IPS-15b (cell line): ENCODE results near the gene NXPE4.

ENCODE experiments used
- H3K27me3 ChIP-seq: one replicate; pipeline ENCODE4 v1.6.1; 2013; ENCODE audit warnings: low read length; ENCODE audit not compliant: control insufficient read depth, insufficient read depth
- H3K36me3 ChIP-seq: one replicate; pipeline ENCODE4 v1.6.1; 2013; ENCODE audit warnings: low read length; ENCODE audit not compliant: control insufficient read depth, insufficient read depth
- H3K4me1 ChIP-seq: one replicate; pipeline ENCODE4 v1.6.1; 2013; ENCODE audit warnings: mild to moderate bottlenecking, low read length; ENCODE audit not compliant: control insufficient read depth, insufficient read depth
- H3K4me3 ChIP-seq: one replicate; pipeline ENCODE4 v1.5.1; 2013; ENCODE audit warnings: low read depth, low read length
- H3K9ac ChIP-seq: one replicate; pipeline ENCODE4 v1.6.1; 2013; ENCODE audit warnings: low read depth, mild to moderate bottlenecking, low read length
- H3K9me3 ChIP-seq: one replicate; pipeline ENCODE4 v1.6.1; 2013; ENCODE audit warnings: mild to moderate bottlenecking, low read length; ENCODE audit not compliant: control insufficient read depth, insufficient read depth

The NXPE4 gene

DNA sequence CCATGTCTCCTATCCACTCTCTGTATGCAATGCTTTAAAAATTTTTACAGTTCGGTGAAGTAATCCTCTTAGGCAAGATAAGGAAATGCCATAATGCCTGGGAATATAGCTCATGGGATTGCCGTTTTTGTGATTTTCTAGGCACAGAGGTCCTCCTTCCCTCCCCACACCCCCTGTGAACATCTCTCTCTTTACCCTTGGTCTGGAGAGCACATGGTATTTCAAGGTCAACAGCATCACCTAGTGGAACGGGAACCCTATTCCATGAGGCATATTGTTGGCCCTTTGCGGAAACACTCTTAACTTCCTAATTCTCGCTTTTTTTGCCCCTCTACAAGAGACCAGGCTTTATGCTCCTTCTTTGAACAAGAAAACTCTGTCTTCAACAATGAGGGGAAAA is 8.8 kb downstream of the NXPE4 start:
- Histone ChIP-seq H3K36me3 (no peaks in the 10 kb centered on the region), H3K9ac (no peak overlapping the region), H3K9me3 (peaks cover 12% of the 10 kb centered on the region), H3K4me3 (no peak overlapping the region), H3K4me1 (no peaks in the 10 kb centered on the region), H3K27me3 (no peaks in the 10 kb centered on the region)

- Histone ChIP-seq H3K9ac (no peak overlapping the region), H3K36me3 (no peaks in the 10 kb centered on the region), H3K4me1 (peaks cover 3% of the 10 kb centered on the region), H3K9me3 (no peaks in the 10 kb centered on the region), H3K4me3 (no peak overlapping the region), H3K27me3 (no peaks in the 10 kb centered on the region)
Measured at GRCh38 chr11:114571712-114572111, 23.9 kb downstream of the NXPE4 start.

- Histone ChIP-seq H3K4me1 (peaks cover 12% of the 10 kb centered on the region), H3K4me3 (no peak overlapping the region), H3K9me3 (no peaks in the 10 kb centered on the region), H3K27me3 (no peaks in the 10 kb centered on the region), H3K9ac (no peak overlapping the region), H3K36me3 (no peaks in the 10 kb centered on the region)
Measured at GRCh38 chr11:114569801-114570200, 25.8 kb downstream of the NXPE4 start.

GRCh38 chr11:114566276-114566675 is 29.3 kb downstream of the NXPE4 start:
- no peak overlapping the region for H3K9ac ChIP-seq
- no peak overlapping the region for H3K4me3 ChIP-seq
- no peaks in the 10 kb centered on the region for H3K36me3 ChIP-seq
- H3K4me1 ChIP-seq = peaks cover 12% of the 10 kb centered on the region
- no peaks in the 10 kb centered on the region for H3K27me3 ChIP-seq
- H3K9me3 ChIP-seq = no peaks in the 10 kb centered on the region

GRCh38 chr11:114564831-114565230 is 30.8 kb downstream of the NXPE4 start:
- H3K27me3 ChIP-seq = no peaks in the 10 kb centered on the region
- H3K4me3 ChIP-seq = no peak overlapping the region
- no peaks in the 10 kb centered on the region for H3K36me3 ChIP-seq
- no peak overlapping the region for H3K9ac ChIP-seq
- peaks cover 12% of the 10 kb centered on the region for H3K4me1 ChIP-seq
- H3K9me3 ChIP-seq = no peaks in the 10 kb centered on the region

- Histone ChIP-seq H3K9me3 (no peaks in the 10 kb centered on the region), H3K27me3 (no peaks in the 10 kb centered on the region), H3K4me1 (peaks cover 14% of the 10 kb centered on the region), H3K4me3 (no peak overlapping the region), H3K36me3 (no peaks in the 10 kb centered on the region), H3K9ac (no peak overlapping the region)
Measured at GRCh38 chr11:114563077-114563476, 32.5 kb downstream of the NXPE4 start.

- Histone ChIP-seq H3K4me1 (peaks cover 14% of the 10 kb centered on the region), H3K9me3 (no peaks in the 10 kb centered on the region), H3K36me3 (no peaks in the 10 kb centered on the region), H3K27me3 (no peaks in the 10 kb centered on the region), H3K9ac (no peak overlapping the region), H3K4me3 (no peak overlapping the region)
Measured at GRCh38 chr11:114562166-114562916, 33.2 kb downstream of the NXPE4 start.

DNA sequence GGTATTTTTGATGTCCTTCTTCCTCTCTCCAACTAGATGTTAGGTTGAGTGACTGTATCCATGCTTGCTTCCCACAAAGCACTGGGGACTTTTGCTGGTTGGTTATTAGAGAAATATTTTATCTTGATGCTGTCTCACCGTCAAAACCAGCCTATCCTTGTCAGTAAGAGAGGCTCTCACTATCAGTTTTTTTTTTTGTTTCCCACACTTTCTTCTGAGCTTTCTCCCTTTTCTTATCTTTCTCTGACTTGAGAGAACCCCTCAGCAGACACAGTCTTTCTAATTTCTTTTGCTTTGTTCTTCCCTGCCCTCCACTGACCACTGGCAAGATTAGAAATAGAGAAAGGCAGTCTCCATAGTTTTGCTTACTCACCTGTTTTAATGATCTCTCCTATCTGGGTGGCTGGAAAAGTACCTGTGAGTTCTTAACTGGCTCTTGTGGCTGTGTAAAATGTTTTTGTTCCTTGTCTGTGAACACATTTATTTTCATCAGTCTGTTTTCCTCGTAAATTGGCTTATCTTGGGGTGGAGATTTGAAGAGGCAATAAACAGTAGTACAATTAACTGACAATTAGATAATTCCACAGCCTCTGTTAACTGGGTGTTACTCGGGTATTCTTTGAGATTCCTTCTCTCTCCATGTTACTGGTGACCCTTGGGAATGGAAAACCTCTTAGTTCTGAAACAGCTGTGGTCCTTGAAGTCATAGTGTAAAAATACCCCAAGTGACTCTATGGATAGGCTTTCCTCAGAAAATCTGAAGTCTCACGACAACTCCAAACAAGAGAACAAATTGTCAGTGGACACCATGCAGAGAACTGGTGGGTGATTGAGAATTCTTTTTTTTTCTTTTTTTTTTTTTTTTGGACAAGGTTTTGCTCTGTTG is 35.9 kb downstream of the NXPE4 start, which contains the start of gene NXPE1:
TSS of gene NXPE1 (minus strand) at position 457 of the 886 bp plus-strand sequence. CDS start 8,680 bp downstream, outside the sequence.
- Histone ChIP-seq H3K9me3 (no peaks in the 10 kb centered on the region), H3K9ac (no peak within 1 kb of the TSS), H3K4me1 (peaks cover 3% of the 10 kb centered on the region), H3K4me3 (no peak within 1 kb of the TSS), H3K27me3 (no peaks in the 10 kb centered on the region), H3K36me3 (no peaks in the 10 kb centered on the region)

DNA sequence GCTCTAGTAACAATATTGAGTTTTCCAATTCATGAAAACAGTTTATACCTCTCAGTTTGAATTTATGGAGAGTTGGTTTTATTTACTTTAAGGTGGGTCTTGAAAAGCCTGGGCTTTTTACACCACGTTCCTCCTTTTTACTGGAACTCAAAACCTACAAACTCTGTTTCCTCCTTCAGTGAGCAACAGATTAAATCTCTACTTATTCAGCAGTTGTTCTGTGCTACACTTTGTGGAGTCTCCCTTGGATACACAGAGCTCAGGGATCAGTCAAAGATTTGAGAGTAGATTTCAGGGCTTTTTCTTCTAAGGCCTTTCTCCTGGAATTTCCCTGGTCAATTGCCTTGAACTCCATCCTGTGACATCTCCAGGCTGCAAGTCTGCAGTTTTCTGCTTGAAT is 39.5 kb downstream of the NXPE4 start:
- Histone ChIP-seq H3K4me1 (peaks cover 3% of the 10 kb centered on the region), H3K9me3 (no peaks in the 10 kb centered on the region), H3K36me3 (no peaks in the 10 kb centered on the region), H3K4me3 (no peak overlapping the region), H3K9ac (no peak overlapping the region), H3K27me3 (no peaks in the 10 kb centered on the region)

GRCh38 chr11:114553642-114554041 is 41.9 kb downstream of the NXPE4 start:
- Histone ChIP-seq H3K9ac (no peak overlapping the region), H3K36me3 (no peaks in the 10 kb centered on the region), H3K27me3 (no peaks in the 10 kb centered on the region), H3K4me3 (no peak overlapping the region), H3K9me3 (no peaks in the 10 kb centered on the region), H3K4me1 (no peaks in the 10 kb centered on the region)

- Histone ChIP-seq H3K36me3 (no peaks in the 10 kb centered on the region), H3K9me3 (no peaks in the 10 kb centered on the region), H3K9ac (no peak overlapping the region), H3K4me3 (no peak overlapping the region), H3K27me3 (no peaks in the 10 kb centered on the region), H3K4me1 (no peaks in the 10 kb centered on the region)
Measured at GRCh38 chr11:114551060-114551459, 44.5 kb downstream of the NXPE4 start.

GRCh38 chr11:114525682-114526081 is 69.9 kb downstream of the NXPE4 start:
- H3K9ac ChIP-seq = no peak overlapping the region
- no peak overlapping the region for H3K4me3 ChIP-seq
- no peaks in the 10 kb centered on the region for H3K27me3 ChIP-seq
- no peaks in the 10 kb centered on the region for H3K36me3 ChIP-seq
- peaks cover 5% of the 10 kb centered on the region for H3K9me3 ChIP-seq
- H3K4me1 ChIP-seq = no peaks in the 10 kb centered on the region
